IMR-90 (cell line): ENCODE data around the gene MEGF11. TPM values are rescaled to one million over a fixed set of nuclear protein-coding genes. Genes with fewer than 3 reads are reported as not detected.

Experiments
- ATAC-seq: fragments of 200-7000 bp; cut with Tn5 transposase; 2 replicates; pipeline ENCODE4 v1.9.1; 2020; ENCODE audit warnings: low read depth, mild to moderate bottlenecking, moderate library complexity
- BruUV-seq: library from RNA; stranded (reverse); fragments of 400-500 nt; replicated peaks from 2 replicates; lab custom pipeline; 2021; lab: Mats Ljungman, UMichigan
- CTCF ChIA-PET: fragments of 300-600 bp; formaldehyde crosslinking; extraction: SDS; loops from one replicate; lab custom pipeline; 2021; ENCODE audit warnings: antibody characterized with exemption; lab: Yijun Ruan, JAX
- POLR2A ChIA-PET: fragments of 300-600 bp; sonication (Branson Sonifier 250); formaldehyde crosslinking; loops from one replicate; lab custom pipeline; 2022; ENCODE audit warnings: antibody characterized with exemption; ENCODE audit not compliant: unreplicated experiment; lab: Charles Lee
- DNase-seq: peaks from one replicate; pipeline ENCODE4 v3.0.0; 2013
- H2AFZ ChIP-seq: replicated peaks from 2 replicates; pipeline ENCODE3; 2013; ENCODE audit warnings: low read length, mild to moderate bottlenecking; ENCODE audit not compliant: poor library complexity
- H2AK5ac ChIP-seq: 2 replicates; pipeline ENCODE4 v1.6.1; 2013; ENCODE audit warnings: low read depth, low read length, inconsistent platforms
- H2AK9ac ChIP-seq: replicated peaks from 2 replicates; pipeline ENCODE3; 2013; ENCODE audit warnings: mild to moderate bottlenecking, low read depth, low read length, moderate library complexity; ENCODE audit not compliant: poor library complexity
- H2BK120ac ChIP-seq: 2 replicates; pipeline ENCODE4 v1.6.1; 2013; ENCODE audit warnings: low read depth, low read length, inconsistent platforms
- H2BK15ac ChIP-seq: 3 replicates; pipeline ENCODE4 v1.6.1; 2013; ENCODE audit warnings: low read depth, low read length, inconsistent platforms
- H2BK20ac ChIP-seq: 2 replicates; pipeline ENCODE4 v1.6.1; 2013; ENCODE audit warnings: low read depth, mild to moderate bottlenecking, inconsistent platforms, low read length, moderate library complexity
- H2BK5ac ChIP-seq: 2 replicates; pipeline ENCODE4 v1.6.1; 2013; ENCODE audit warnings: mild to moderate bottlenecking, low read depth, low read length, inconsistent platforms; ENCODE audit not compliant: poor library complexity, severe bottlenecking
- H3K14ac ChIP-seq: replicated peaks from 2 replicates; pipeline ENCODE4 v1.6.1; 2013; ENCODE audit warnings: low read depth, low read length, inconsistent platforms
- H3K18ac ChIP-seq: 2 replicates; pipeline ENCODE4 v1.6.1; 2013; ENCODE audit warnings: low read depth, low read length, control low read depth
- H3K23ac ChIP-seq: 2 replicates; pipeline ENCODE4 v1.6.1; 2013; ENCODE audit warnings: low read depth, low read length, inconsistent platforms
- H3K27ac ChIP-seq: 2 replicates; pipeline ENCODE4 v1.5.1; 2013; ENCODE audit warnings: mild to moderate bottlenecking, control low read depth, low read length; ENCODE audit not compliant: insufficient read depth
- H3K27me3 ChIP-seq: 2 replicates; pipeline ENCODE4 v1.6.1; 2013; ENCODE audit warnings: low read length; ENCODE audit not compliant: control insufficient read depth, insufficient read depth
- H3K36me3 ChIP-seq: 2 replicates; pipeline ENCODE4 v1.6.1; 2013; ENCODE audit warnings: low read length, mixed read lengths; ENCODE audit not compliant: control insufficient read depth, insufficient read depth
- H3K4ac ChIP-seq: 2 replicates; pipeline ENCODE4 v1.6.1; 2013; ENCODE audit warnings: low read depth, low read length, inconsistent platforms
- H3K4me1 ChIP-seq: 2 replicates; pipeline ENCODE4 v1.6.1; 2013; ENCODE audit warnings: low read length, mixed read lengths; ENCODE audit not compliant: control insufficient read depth, insufficient read depth
- H3K4me2 ChIP-seq: 2 replicates; pipeline ENCODE4 v1.6.1; 2013; ENCODE audit warnings: low read depth, mild to moderate bottlenecking, control low read depth, low read length, moderate library complexity
- H3K4me3 ChIP-seq: 2 replicates; pipeline ENCODE4 v1.5.1; 2013; ENCODE audit warnings: low read depth, mild to moderate bottlenecking, control low read depth, low read length, moderate library complexity; ENCODE audit not compliant: insufficient read depth
- H3K56ac ChIP-seq: 2 replicates; pipeline ENCODE4 v1.6.1; 2013; ENCODE audit warnings: low read length, inconsistent platforms; ENCODE audit not compliant: insufficient read depth; ENCODE audit errors: extremely low read depth
- H3K79me1 ChIP-seq, 2 experiments: 2 replicates each; pipeline ENCODE4 v1.6.1; 2013; ENCODE audit warnings: low read length in 2 of 2, inconsistent platforms in 1 of 2, low read depth in 1 of 2
- H3K9ac ChIP-seq: 2 replicates; pipeline ENCODE4 v1.6.1; 2013; ENCODE audit warnings: low read depth, low read length, control low read depth
- H3K9me1 ChIP-seq: 2 replicates; pipeline ENCODE4 v1.6.1; 2013; ENCODE audit warnings: low read length, inconsistent platforms; ENCODE audit not compliant: insufficient read depth
- H3K9me3 ChIP-seq: 2 replicates; pipeline ENCODE4 v1.6.1; 2013; ENCODE audit warnings: low read length; ENCODE audit not compliant: control insufficient read depth, insufficient read depth
- H4K20me1 ChIP-seq: 2 replicates; pipeline ENCODE4 v1.6.1; 2013; ENCODE audit warnings: low read length, inconsistent platforms; ENCODE audit not compliant: insufficient read depth
- H4K5ac ChIP-seq: 2 replicates; pipeline ENCODE4 v1.6.1; 2013; ENCODE audit warnings: mild to moderate bottlenecking, low read depth, low read length, control low read depth
- H4K8ac ChIP-seq, 2 experiments: 2 replicates each; pipeline ENCODE4 v1.6.1; 2013; ENCODE audit warnings: low read depth in 2 of 2, low read length in 2 of 2, control low read depth in 1 of 2, inconsistent platforms in 1 of 2
- H4K91ac ChIP-seq: 2 replicates; pipeline ENCODE4 v1.6.1; 2013; ENCODE audit warnings: low read depth, low read length, inconsistent platforms; ENCODE audit not compliant: insufficient read depth
- BHLHE40 ChIP-seq: fragments of 150-350 bp; IDR thresholded peaks from 2 replicates; pipeline ENCODE4 v1.6.1; 2016; ENCODE audit warnings: mild to moderate bottlenecking, low read depth, low read length
- CEBPB ChIP-seq: IDR thresholded peaks from 2 replicates; pipeline ENCODE4 v1.6.1; 2012; ENCODE audit warnings: low read depth, low read length, improper control_type of control experiment
- CHD1 ChIP-seq: IDR thresholded peaks from 2 replicates; pipeline ENCODE4 v1.6.1; 2012; ENCODE audit warnings: low read depth, low read length, improper control_type of control experiment
- CTCF ChIP-seq: conservative IDR thresholded peaks from 2 replicates; pipeline ENCODE4 v1.5.1; 2012; ENCODE audit warnings: mild to moderate bottlenecking, low read depth, low read length, improper control_type of control experiment
- ELK1 ChIP-seq: fragments of 150-350 bp; IDR thresholded peaks from 2 replicates; pipeline ENCODE4 v1.6.1; 2016; ENCODE audit warnings: low read depth, mild to moderate bottlenecking, low read length, moderate library complexity, borderline replicate concordance
- FOS ChIP-seq: fragments of 150-350 bp; IDR thresholded peaks from 2 replicates; pipeline ENCODE4 v1.6.1; 2016; ENCODE audit warnings: low read depth, low read length
- MAFK ChIP-seq: IDR thresholded peaks from 2 replicates; pipeline ENCODE4 v1.6.1; 2012; ENCODE audit warnings: low read depth, low read length, improper control_type of control experiment
- MAZ ChIP-seq: IDR thresholded peaks from 2 replicates; pipeline ENCODE4 v1.6.1; 2012; ENCODE audit warnings: low read depth, mild to moderate bottlenecking, low read length, improper control_type of control experiment, moderate library complexity, borderline replicate concordance
- MXI1 ChIP-seq: IDR thresholded peaks from 2 replicates; pipeline ENCODE4 v1.6.1; 2012; ENCODE audit warnings: low read depth, mild to moderate bottlenecking, low read length, moderate library complexity, borderline replicate concordance
- NFE2L2 ChIP-seq: fragments of 150-350 bp; IDR thresholded peaks from 2 replicates; pipeline ENCODE4 v1.6.1; 2016; ENCODE audit warnings: low read depth, mild to moderate bottlenecking, low read length
- POLR2A ChIP-seq: IDR thresholded peaks from 2 replicates; pipeline ENCODE4 v1.6.1; 2012; ENCODE audit warnings: mild to moderate bottlenecking, low read depth, low read length
- RAD21 ChIP-seq: IDR thresholded peaks from 2 replicates; pipeline ENCODE4 v1.6.1; 2012; ENCODE audit warnings: low read length, improper control_type of control experiment
- RCOR1 ChIP-seq: IDR thresholded peaks from 2 replicates; pipeline ENCODE4 v1.6.1; 2012; ENCODE audit warnings: mild to moderate bottlenecking, low read length, improper control_type of control experiment; ENCODE audit not compliant: insufficient replicate concordance
- RFX5 ChIP-seq: IDR thresholded peaks from 2 replicates; pipeline ENCODE4 v1.8.0; 2012; ENCODE audit warnings: low read depth, mild to moderate bottlenecking, low read length, moderate library complexity
- SMC3 ChIP-seq: fragments of 150-350 bp; IDR thresholded peaks from 2 replicates; pipeline ENCODE4 v1.6.1; 2016; ENCODE audit warnings: low read depth, mild to moderate bottlenecking, antibody characterized with exemption, low read length, moderate library complexity
- USF2 ChIP-seq: fragments of 150-350 bp; IDR thresholded peaks from 2 replicates; pipeline ENCODE4 v1.6.1; 2017; ENCODE audit warnings: mild to moderate bottlenecking, antibody characterized with exemption, low read length, low read depth
- WGBS, 2 experiments: methylation state at CpG; one replicate each; pipeline versions ENCODE4 v1.1.5 to v1.1.7; 2013; ENCODE audit warnings: missing lambda C conversion rate in 2 of 2; ENCODE audit not compliant: insufficient read length in 1 of 2; ENCODE audit errors: extremely low coverage in 2 of 2; 5-methylcytosine and 5-hydroxymethylcytosine counted together
- dilution Hi-C: fragments of 300-500 bp; cut with HindIII; formaldehyde crosslinking; loops from one replicate; pipeline ENCODE4 v1.14.3; 2018; ENCODE audit warnings: low sequenced_read_pairs; ENCODE audit not compliant: unreplicated experiment
- in situ Hi-C: fragments of 300-500 bp; cut with MboI; formaldehyde crosslinking; loops from 3 replicates; pipeline ENCODE4 v1.14.3; 2019; ENCODE audit warnings: low sequenced_read_pairs, inconsistent platforms, mixed read lengths
- intact Hi-C: fragments of 100-400 bp; cut with micrococcal nuclease; formaldehyde crosslinking; loops from 2 replicates; pipeline ENCODE4 v1.10.0; 2022
- polyA plus RNA-seq, 3 experiments: library from polyadenylated mRNA; depleted of rRNA; stranded (reverse); fragments of >200 nt; gene quantifications; 2 replicates each; pipeline ENCODE4 v1.2.3, GENCODE V29; 2012; ENCODE audit warnings: low replicate concordance in 1 of 3
- total RNA-seq: library from RNA; depleted of rRNA; stranded (reverse); fragments of >200 nt; gene quantifications from 2 replicates; pipeline ENCODE4 v1.2.3, GENCODE V29; 2012

The MEGF11 gene
- total and polyA plus RNA-seq, 2 of the 4 experiments (the other 2 are of a cell fraction): not detected

- POLR2A ChIA-PET: no interaction called here
- H3K9me3 ChIP-seq: no peaks in the 10 kb centered on the region
- dilution Hi-C loops (no loop called here), intact Hi-C loops (no loop called here), in situ Hi-C loops (no loop called here)
- H4K20me1 ChIP-seq: no peaks in the 10 kb centered on the region
- no peak overlapping the region for H3K23ac ChIP-seq
- no peak overlapping the region for H3K4ac ChIP-seq
- no peaks in the 10 kb centered on the region for H3K4me1 ChIP-seq
- H3K56ac ChIP-seq: no peak overlapping the region
- peaks cover 71% of the 10 kb centered on the region for H3K27me3 ChIP-seq
- H2AFZ ChIP-seq: no peak overlapping the region
- no peak overlapping the region for H2BK120ac ChIP-seq
- BruUV-seq: no TSS peak
- ATAC-seq (no peak), DNase-seq (no peak)
- H2AK9ac ChIP-seq: no peak overlapping the region
- no peak overlapping the region for H3K14ac ChIP-seq
- no peak overlapping the region for H3K4me2 ChIP-seq
- no peak overlapping the region for H4K8ac ChIP-seq
- H2BK5ac ChIP-seq: no peak overlapping the region
- H3K9me1 ChIP-seq: no peaks in the 10 kb centered on the region
- TF ChIP-seq RAD21 (no peak), ELK1 (no peak), CEBPB (no peak), FOS (no peak), MAZ (no peak), POLR2A (no peak), BHLHE40 (no peak), MAFK (no peak), CTCF (no peak), RFX5 (no peak), CHD1 (no peak), MXI1 (no peak), RCOR1 (no peak), SMC3 (no peak), USF2 (no peak), NFE2L2 (no peak)
- H3K9ac ChIP-seq: no peak overlapping the region
- CTCF ChIA-PET: no interaction called here
- no peak overlapping the region for H4K5ac ChIP-seq
- H3K4me3 ChIP-seq: no peak overlapping the region
- no peak overlapping the region for H2BK20ac ChIP-seq
- H3K18ac ChIP-seq: no peak overlapping the region
- H3K79me1 ChIP-seq: no peaks in the 10 kb centered on the region
- H2BK15ac ChIP-seq: no peak overlapping the region
- H3K27ac ChIP-seq: no peak overlapping the region
- H2AK5ac ChIP-seq: no peak overlapping the region
- no peaks in the 10 kb centered on the region for H3K36me3 ChIP-seq
- WGBS, 2 experiments: no CpG with 5 or more reads among the region's 10 CpGs
- H4K91ac ChIP-seq: no peak overlapping the region
Measured at GRCh38 chr15:66133247-66133885, 120.2 kb downstream of the MEGF11 start.
